Retinal pigment epithelial cell (primary cell): ENCODE results near the gene FAM13A.

Experiments used
- DNase-seq: peaks from one replicate; pipeline ENCODE4 v3.0.0-alpha.2; 2010; ENCODE audit warnings: low read depth
- H3K4me3 ChIP-seq: 2 replicates; pipeline ENCODE4 v1.5.1; 2011; ENCODE audit warnings: mild to moderate bottlenecking, low read length, control low read depth, moderate library complexity
- TF ChIP-seq, protein P1 (sequence below): conservative IDR thresholded peaks from 2 replicates; pipeline ENCODE4 v1.5.1; 2011; ENCODE audit warnings: low read depth, low read length, control low read depth, inconsistent platforms

The FAM13A gene

GRCh38 chr4:88985088-88985773 lies 71.8 kb downstream of the FAM13A start:
- no peak for DNase-seq
- TF ChIP-seq, protein P1, sequence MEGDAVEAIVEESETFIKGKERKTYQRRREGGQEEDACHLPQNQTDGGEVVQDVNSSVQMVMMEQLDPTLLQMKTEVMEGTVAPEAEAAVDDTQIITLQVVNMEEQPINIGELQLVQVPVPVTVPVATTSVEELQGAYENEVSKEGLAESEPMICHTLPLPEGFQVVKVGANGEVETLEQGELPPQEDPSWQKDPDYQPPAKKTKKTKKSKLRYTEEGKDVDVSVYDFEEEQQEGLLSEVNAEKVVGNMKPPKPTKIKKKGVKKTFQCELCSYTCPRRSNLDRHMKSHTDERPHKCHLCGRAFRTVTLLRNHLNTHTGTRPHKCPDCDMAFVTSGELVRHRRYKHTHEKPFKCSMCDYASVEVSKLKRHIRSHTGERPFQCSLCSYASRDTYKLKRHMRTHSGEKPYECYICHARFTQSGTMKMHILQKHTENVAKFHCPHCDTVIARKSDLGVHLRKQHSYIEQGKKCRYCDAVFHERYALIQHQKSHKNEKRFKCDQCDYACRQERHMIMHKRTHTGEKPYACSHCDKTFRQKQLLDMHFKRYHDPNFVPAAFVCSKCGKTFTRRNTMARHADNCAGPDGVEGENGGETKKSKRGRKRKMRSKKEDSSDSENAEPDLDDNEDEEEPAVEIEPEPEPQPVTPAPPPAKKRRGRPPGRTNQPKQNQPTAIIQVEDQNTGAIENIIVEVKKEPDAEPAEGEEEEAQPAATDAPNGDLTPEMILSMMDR = no peak
- H3K4me3 ChIP-seq = no peak overlapping the region

DNA sequence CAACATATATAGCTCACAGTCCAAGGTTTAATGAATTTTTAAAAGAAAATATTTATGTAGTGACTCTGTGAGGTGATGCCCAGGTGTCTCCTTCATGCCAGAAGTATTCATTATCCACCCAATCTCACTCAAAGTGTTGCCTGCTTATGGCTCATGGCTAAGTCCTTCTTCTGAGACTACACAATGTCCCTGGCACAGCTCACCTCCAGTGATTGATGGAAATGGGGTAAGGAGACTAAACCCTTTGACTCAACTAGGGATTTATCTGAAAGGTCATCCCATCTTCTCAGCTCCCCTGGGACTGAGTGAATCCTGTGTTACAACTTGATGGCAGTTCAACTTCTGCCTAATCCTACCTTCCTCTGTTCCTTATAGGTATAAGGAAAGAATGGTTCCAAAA lies 74.2 kb downstream of the FAM13A start:
- no peak overlapping the region for H3K4me3 ChIP-seq
- TF ChIP-seq, protein P1 = no peak
- DNase-seq = no peak

- no peak for DNase-seq
- TF ChIP-seq, protein P1 = no peak
- H3K4me3 ChIP-seq = no peak overlapping the region
Measured at GRCh38 chr4:88981993-88982392, 75.0 kb downstream of the FAM13A start.

- H3K4me3 ChIP-seq = no peak overlapping the region
- no peak for DNase-seq
- TF ChIP-seq, protein P1 = no peak
Measured at GRCh38 chr4:88981556-88981955, 75.4 kb downstream of the FAM13A start.

- H3K4me3 ChIP-seq = no peak overlapping the region
- DNase-seq = no peak
- TF ChIP-seq, protein P1 = no peak
Measured at GRCh38 chr4:88979276-88979675, 77.7 kb downstream of the FAM13A start.

DNA sequence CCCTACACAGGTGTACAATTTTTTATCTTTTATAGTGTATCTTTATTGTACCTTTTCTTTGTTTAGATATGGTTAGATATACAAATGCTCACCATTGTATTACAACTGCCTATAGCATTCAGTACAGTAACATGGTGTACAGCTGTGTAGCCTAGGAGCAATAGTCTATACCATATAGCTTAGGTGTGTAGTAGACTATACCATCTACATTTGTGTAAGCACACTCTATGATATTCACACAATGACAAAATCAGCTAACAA lies 80.3 kb downstream of the FAM13A start:
- H3K4me3 ChIP-seq = no peak overlapping the region
- TF ChIP-seq, protein P1 = no peak
- DNase-seq = no peak

DNA sequence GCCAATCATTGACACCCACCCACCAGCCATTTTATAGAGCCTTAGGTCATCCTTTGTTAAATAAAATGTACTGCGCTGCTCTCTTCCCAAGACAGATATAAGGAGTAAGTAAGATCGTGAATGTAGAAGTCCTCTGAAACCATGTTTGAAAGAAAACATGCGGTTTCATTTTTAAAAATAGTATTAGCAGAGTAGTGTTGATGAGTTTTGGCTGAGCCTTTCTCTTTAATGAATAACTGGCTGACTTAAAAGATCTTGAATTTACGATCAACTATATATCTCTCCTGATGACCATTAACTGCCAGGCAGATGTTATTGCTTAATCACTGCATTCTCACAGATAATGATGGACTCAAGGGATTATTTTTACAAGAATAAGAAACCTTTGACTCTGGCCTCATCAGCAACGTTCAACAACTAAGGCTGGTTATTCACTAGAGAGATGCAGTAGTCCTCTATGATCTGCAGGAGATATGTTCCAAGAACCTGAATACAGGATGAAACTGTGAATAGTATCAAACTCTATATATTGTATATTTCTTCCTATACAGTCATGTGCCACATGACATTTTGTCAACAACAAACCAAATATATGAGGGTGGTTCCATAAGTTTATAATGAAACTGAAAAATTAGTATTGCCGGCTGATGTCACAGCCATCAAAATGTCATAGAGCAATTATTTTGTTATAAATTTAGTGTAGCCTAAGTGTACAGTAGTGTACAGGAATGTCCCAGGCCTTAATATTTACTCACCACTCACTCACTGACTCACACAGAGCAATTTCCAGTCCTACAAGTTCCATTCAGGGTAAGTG lies 80.8 kb downstream of the FAM13A start:
- DNase-seq = no peak
- TF ChIP-seq, protein P1 = no peak
- H3K4me3 ChIP-seq = no peak overlapping the region
